NCI-H2171 treated with DMSO at 0.1 percent for 48 hours (cell line): ENCODE results near the gene PLXDC2.

Source experiments
- DNase-seq: peaks from one replicate; lab custom pipeline; 2025; lab: John Stamatoyannopoulos, UW

PLXDC2 gene

GRCh38 chr10:19941206-19941880 lies 125.1 kb downstream of the PLXDC2 start:
- DNase-seq: no peak

- DNase-seq: no peak
Measured at GRCh38 chr10:19944911-19945663, 128.9 kb downstream of the PLXDC2 start.

- DNase-seq: no peak
Measured at GRCh38 chr10:19946245-19946644, 130.0 kb downstream of the PLXDC2 start.

GRCh38 chr10:19946791-19947190 lies 130.6 kb downstream of the PLXDC2 start:
- no peak for DNase-seq

GRCh38 chr10:19947215-19947614 lies 131.0 kb downstream of the PLXDC2 start:
- no peak for DNase-seq

- no peak for DNase-seq
Measured at GRCh38 chr10:19947656-19948055, 131.4 kb downstream of the PLXDC2 start.

GRCh38 chr10:19952224-19953010 lies 136.2 kb downstream of the PLXDC2 start:
- DNase-seq: no peak

GRCh38 chr10:19954601-19955000 lies 138.4 kb downstream of the PLXDC2 start:
- no peak for DNase-seq

GRCh38 chr10:19956516-19957032 lies 140.3 kb downstream of the PLXDC2 start:
- no peak for DNase-seq

- no peak for DNase-seq
Measured at GRCh38 chr10:19958787-19959186, 142.6 kb downstream of the PLXDC2 start.

- no peak for DNase-seq
Measured at GRCh38 chr10:19961076-19962053, 145.1 kb downstream of the PLXDC2 start.

GRCh38 chr10:19964625-19965024 lies 148.4 kb downstream of the PLXDC2 start:
- no peak for DNase-seq

GRCh38 chr10:19966751-19967150 lies 150.5 kb downstream of the PLXDC2 start:
- DNase-seq: peak; percentile 2

GRCh38 chr10:19967981-19968380 lies 151.7 kb downstream of the PLXDC2 start:
- DNase-seq: no peak

- no peak for DNase-seq
Measured at GRCh38 chr10:19968745-19969144, 152.5 kb downstream of the PLXDC2 start.

GRCh38 chr10:19970256-19970655 lies 154.0 kb downstream of the PLXDC2 start:
- DNase-seq: no peak

- no peak for DNase-seq
Measured at GRCh38 chr10:19970717-19971116, 154.5 kb downstream of the PLXDC2 start.

GRCh38 chr10:19971343-19972052 lies 155.3 kb downstream of the PLXDC2 start:
- DNase-seq: no peak

GRCh38 chr10:19974138-19974537 lies 157.9 kb downstream of the PLXDC2 start:
- DNase-seq: no peak

- no peak for DNase-seq
Measured at GRCh38 chr10:19974554-19974953, 158.3 kb downstream of the PLXDC2 start.

GRCh38 chr10:19977097-19977521 lies 160.9 kb downstream of the PLXDC2 start:
- DNase-seq: no peak
